Skeletal muscle tissue (tissue), 4 donors: ENCODE results near the gene ZFYVE9. TPM values are rescaled to one million over a fixed set of nuclear protein-coding genes. Genes with fewer than 3 reads are reported as not detected.

Source experiments
- H3K27ac ChIP-seq: one replicate; pipeline ENCODE4 v1.7.0; 2013; ENCODE audit warnings: mild to moderate bottlenecking, low read depth, low read length, inconsistent platforms
- H3K27me3 ChIP-seq, 3 donors: one replicate each; pipeline ENCODE4 v1.7.0; 2013; ENCODE audit warnings: low read length in 3 of 3; ENCODE audit not compliant: control insufficient read depth in 3 of 3, insufficient read depth in 3 of 3
- H3K36me3 ChIP-seq, 3 donors: one replicate each; pipeline ENCODE4 v1.7.0; 2013; ENCODE audit warnings: low read length in 3 of 3; ENCODE audit not compliant: control insufficient read depth in 3 of 3, insufficient read depth in 3 of 3
- H3K4me1 ChIP-seq, 3 donors: one replicate each; pipeline ENCODE4 v1.7.0; 2013; ENCODE audit warnings: low read length in 3 of 3, mild to moderate bottlenecking in 3 of 3; ENCODE audit not compliant: control insufficient read depth in 3 of 3, insufficient read depth in 3 of 3
- H3K4me3 ChIP-seq, 3 donors: one replicate each; pipeline ENCODE4 v1.7.0; 2013; ENCODE audit warnings: low read length in 3 of 3
- H3K9ac ChIP-seq, 3 donors: one replicate each; pipeline ENCODE4 v1.7.0; 2013; ENCODE audit warnings: low read length in 3 of 3, mild to moderate bottlenecking in 3 of 3, moderate library complexity in 2 of 3, low read depth in 1 of 3
- H3K9me3 ChIP-seq, 3 donors: one replicate each; pipeline ENCODE4 v1.7.0; 2013; ENCODE audit warnings: low read length in 3 of 3; ENCODE audit not compliant: control insufficient read depth in 3 of 3
- total RNA-seq: library from RNA; depleted of rRNA; stranded (reverse); fragments of >200 nt; gene quantifications from one replicate; pipeline ENCODE4 v1.2.3, GENCODE V29; 2014
- donor health status: Osteomylitis.

ZFYVE9 gene
- total RNA-seq, 1 donor from 2014 or later = 33.9 TPM

DNA sequence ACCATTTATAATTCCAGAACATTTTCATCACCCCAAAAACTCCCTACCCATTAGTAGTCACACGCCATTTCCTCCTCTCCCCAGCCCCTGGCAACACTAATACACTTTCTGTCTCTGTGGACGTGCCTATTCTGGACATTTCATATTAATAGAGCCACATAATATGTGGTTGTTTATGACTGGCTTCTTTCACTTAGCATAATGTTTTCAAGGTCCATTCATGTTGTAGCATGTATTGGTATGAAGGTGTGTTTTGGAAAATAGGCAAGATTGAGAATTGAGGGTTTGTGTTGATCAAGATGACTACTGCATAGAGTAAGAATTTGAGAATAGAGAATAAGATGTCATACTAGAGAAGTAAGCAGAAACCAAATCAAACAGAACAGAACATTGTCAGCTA, 67.5 kb downstream of the ZFYVE9 start:
- Histone ChIP-seq H3K9ac (no peak overlapping the region), H3K27ac (no peak overlapping the region), H3K36me3 (no peaks in the 10 kb centered on the region), H3K4me1 (peaks cover 0 to 4% (median 3%) of the 10 kb centered on the region in 3 donors), H3K27me3 (no peaks in the 10 kb centered on the region), H3K4me3 (no peak overlapping the region), H3K9me3 (no peaks in the 10 kb centered on the region)

DNA sequence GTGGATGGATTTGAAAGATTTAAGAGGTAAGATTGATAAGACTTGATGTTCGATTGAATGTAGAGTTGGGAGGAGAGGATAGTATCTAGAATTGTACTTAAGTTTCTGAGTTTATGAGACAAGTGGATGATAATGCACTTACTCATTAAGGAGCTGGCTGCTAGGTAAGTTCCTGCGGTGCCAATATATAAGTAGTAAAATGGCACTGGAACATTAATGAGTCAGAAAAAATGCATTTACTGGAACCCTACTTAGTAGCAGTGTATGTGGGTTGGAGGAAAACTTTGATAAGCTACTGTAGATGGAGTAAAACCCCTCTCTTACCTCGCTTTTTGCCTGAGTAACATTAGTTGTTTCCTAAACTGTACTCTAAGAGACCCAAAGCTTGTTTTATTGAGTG, 68.2 kb downstream of the ZFYVE9 start:
- H3K9me3 ChIP-seq = no peaks in the 10 kb centered on the region
- H3K4me3 ChIP-seq = no peak overlapping the region
- no peaks in the 10 kb centered on the region for H3K27me3 ChIP-seq
- no peak overlapping the region for H3K27ac ChIP-seq
- H3K4me1 ChIP-seq = no peaks in the 10 kb centered on the region
- no peak overlapping the region for H3K9ac ChIP-seq
- H3K36me3 ChIP-seq = no peaks in the 10 kb centered on the region

DNA sequence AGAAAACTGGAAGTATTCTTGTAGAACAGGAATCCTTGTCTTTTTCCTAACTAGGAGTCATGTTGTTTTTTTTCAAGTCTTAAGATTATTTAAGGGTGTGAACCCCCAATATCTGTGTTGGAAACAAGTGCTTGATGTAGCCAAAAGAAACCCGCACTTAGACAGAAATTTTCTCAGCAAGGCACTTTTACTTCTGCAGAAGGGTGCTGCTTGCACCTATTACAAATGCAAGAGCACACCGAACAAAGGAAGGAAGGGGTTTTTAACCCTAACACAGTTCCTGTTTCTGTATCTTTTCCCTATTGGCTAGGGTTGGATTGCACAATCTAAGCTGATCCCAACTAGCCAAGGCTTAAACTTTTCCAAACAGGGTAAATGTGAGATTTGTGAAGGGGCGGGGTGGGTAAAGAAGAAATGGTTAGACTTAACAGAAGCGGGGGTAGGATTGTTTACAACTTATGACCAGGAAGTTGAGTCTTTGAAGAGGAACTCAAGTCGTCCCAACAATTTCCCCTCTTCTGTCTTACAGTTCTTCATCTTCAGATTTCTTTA, 75.1 kb downstream of the ZFYVE9 start:
- Histone ChIP-seq H3K4me1 (no peaks in the 10 kb centered on the region), H3K36me3 (peaks cover 0 to 14% (median 0%) of the 10 kb centered on the region in 3 donors), H3K9me3 (peaks cover 0 to 2% (median 0%) of the 10 kb centered on the region in 3 donors), H3K9ac (no peak overlapping the region), H3K4me3 (no peak overlapping the region), H3K27me3 (no peaks in the 10 kb centered on the region), H3K27ac (no peak overlapping the region)

DNA sequence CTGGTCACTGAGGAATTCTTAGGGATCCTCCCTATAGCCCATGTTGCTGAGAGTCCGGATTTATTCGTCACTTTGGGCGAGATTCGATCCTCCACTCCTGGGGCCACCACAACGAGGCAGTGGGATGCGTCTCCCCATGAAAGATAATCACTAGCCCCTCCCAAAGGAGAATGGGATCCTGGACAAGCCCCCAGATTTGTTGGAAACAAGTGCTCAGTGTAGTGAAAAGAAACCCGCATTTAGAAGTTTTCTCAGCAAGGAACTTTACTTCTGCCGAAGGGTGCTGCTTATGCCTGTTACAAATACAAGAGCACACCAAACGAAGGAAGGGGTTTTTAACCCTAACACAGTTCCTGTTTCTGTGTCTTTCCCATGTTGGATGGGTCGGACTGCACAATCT, 83.3 kb downstream of the ZFYVE9 start:
- H3K4me3 ChIP-seq = no peak overlapping the region
- peaks cover 0 to 4% (median 0%) of the 10 kb centered on the region in 3 donors for H3K36me3 ChIP-seq
- no peak overlapping the region for H3K27ac ChIP-seq
- H3K9me3 ChIP-seq = peaks cover 0 to 9% (median 6%) of the 10 kb centered on the region in 3 donors
- H3K27me3 ChIP-seq = no peaks in the 10 kb centered on the region
- no peak overlapping the region for H3K9ac ChIP-seq
- H3K4me1 ChIP-seq = peaks cover under 1 to 2% (median 1%) of the 10 kb centered on the region in 3 donors

DNA sequence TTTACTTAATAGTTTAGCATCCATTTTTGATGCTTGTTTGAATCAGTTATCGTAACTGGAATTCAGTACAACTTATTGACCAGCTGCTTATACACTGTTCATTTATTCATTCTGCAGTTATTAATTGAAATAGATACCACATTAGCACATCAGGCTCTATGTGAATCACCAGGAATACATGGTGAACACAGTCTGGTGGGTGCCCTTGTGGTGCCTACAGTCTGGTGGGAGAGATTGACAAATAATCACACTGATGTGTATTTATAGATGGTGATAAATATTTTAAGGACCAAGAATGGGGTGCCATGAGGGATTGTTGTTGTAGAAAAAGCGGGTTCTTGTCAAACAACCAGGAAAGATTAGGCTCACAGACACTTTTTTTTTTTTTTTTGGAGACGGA, 87.6 kb downstream of the ZFYVE9 start:
- peaks cover 4 to 9% (median 5%) of the 10 kb centered on the region in 3 donors for H3K4me1 ChIP-seq

DNA sequence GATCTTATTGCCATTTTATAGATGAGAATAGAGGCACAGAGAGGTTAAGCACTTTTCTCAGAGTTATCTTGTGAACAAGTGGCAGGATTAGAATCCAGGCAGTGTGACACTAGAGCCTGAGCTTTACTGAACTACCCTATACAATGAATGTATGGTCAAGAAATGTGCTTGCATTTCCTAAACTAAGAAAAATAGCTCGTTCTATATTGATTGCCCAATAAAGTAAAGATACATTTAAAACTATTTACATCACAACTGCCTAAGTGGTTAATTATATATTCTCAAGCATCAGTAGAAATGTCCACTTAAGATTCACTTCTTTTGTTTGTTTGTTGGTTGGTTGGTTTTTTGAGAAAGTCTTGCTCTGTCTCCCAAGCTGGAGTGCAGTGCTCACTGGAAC, 91.6 kb downstream of the ZFYVE9 start:
- Histone ChIP-seq H3K4me1 (peaks cover 4 to 9% (median 5%) of the 10 kb centered on the region in 3 donors), H3K4me3 (no peak overlapping the region), H3K9me3 (no peaks in the 10 kb centered on the region), H3K27ac (no peak overlapping the region), H3K9ac (no peak overlapping the region), H3K27me3 (no peaks in the 10 kb centered on the region), H3K36me3 (peaks cover 0 to 8% (median 0%) of the 10 kb centered on the region in 3 donors)

More for the DNA sequence above, 87.6 kb downstream of the ZFYVE9 start:
- Histone ChIP-seq H3K36me3 (peaks cover 0 to 7% (median 0%) of the 10 kb centered on the region in 3 donors), H3K4me3 (no peak overlapping the region), H3K9ac (no peak overlapping the region), H3K27me3 (no peaks in the 10 kb centered on the region), H3K9me3 (peaks cover 0 to 6% (median 4%) of the 10 kb centered on the region in 3 donors), H3K27ac (no peak overlapping the region)

DNA sequence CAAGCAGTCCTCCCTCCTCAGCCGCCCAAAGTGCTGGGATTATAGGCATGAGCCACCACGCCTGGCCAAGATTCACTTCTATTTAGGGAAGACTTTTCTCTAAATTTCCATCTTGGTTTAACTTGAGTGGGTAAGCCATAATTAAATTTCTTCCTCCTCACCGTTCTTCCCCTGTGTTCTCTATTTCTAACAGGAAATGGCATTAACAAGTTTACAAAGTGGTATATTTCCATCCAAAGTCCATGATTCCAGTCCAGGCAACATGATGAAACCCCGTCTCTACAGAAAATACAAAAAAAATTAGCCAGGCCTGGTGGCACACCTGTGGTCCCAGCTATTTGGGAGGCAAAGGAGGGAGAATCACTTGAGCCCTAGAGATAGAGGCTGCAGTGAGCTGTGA, 92.1 kb downstream of the ZFYVE9 start:
- H3K4me3 ChIP-seq = no peak overlapping the region
- no peaks in the 10 kb centered on the region for H3K27me3 ChIP-seq
- no peak overlapping the region for H3K9ac ChIP-seq
- H3K27ac ChIP-seq = no peak overlapping the region
- peaks cover 4 to 9% (median 5%) of the 10 kb centered on the region in 3 donors for H3K4me1 ChIP-seq
- no peaks in the 10 kb centered on the region for H3K9me3 ChIP-seq
- peaks cover 0 to 8% (median 0%) of the 10 kb centered on the region in 3 donors for H3K36me3 ChIP-seq

DNA sequence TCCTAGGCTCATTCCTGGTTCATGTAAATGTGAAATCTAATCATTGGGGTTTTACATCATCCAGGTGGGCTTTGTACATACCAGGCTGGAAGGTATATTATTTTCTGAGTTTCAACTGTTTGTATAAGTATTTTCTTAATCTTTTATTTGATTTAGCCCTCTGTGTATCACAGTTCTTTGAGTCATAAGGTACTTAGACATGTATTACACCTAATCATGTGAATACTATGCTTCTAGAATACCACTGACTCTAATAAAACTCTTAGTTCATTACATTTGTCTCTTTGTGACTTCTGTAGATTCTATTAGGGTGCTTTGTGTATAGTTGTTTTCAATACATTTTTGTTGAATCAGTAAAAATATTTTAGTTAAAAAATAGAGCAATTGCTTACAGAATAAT, 92.8 kb downstream of the ZFYVE9 start:
- Histone ChIP-seq H3K4me1 (peaks cover 4 to 9% (median 5%) of the 10 kb centered on the region in 3 donors), H3K36me3 (peaks cover 0 to 8% (median 0%) of the 10 kb centered on the region in 3 donors), H3K27me3 (no peaks in the 10 kb centered on the region), H3K9me3 (no peaks in the 10 kb centered on the region), H3K9ac (no peak overlapping the region), H3K27ac (no peak overlapping the region), H3K4me3 (no peak overlapping the region)

DNA sequence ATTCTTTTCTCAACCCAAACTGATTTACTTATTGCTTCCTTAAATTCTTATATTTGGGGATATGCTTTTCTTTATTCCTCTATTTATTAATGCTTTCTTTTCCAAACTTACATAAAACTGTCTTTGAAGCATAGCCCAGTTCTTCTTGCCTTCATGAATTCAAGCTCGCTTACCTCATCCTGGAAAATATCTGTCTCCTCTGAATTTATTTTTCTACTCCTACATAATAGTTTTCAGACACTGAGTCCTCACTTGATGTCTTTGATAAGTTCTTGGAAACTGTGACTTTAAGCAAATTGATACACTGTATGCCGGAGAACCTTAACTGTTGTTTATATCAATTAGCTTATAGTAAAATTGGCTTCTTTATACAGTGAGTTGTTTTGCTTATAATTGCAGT, 93.8 kb downstream of the ZFYVE9 start:
- Histone ChIP-seq H3K27me3 (no peaks in the 10 kb centered on the region), H3K27ac (no peak overlapping the region), H3K4me3 (no peak overlapping the region)

DNA sequence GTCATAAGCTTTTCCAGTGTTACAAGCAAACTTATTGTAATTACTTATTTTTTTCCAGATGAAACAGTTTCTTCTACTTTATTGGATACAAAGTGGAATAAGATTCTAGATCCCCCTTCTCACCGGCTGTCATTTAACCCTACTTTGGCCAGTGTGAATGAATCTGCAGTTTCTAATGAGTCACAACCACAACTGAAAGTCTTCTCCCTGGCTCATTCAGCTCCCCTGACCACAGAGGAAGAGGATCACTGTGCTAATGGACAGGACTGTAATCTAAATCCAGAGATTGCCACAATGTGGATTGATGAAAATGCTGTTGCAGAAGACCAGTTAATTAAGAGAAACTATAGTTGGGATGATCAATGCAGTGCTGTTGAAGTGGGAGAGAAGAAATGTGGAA, 95.5 kb downstream of the ZFYVE9 start:
- no peak overlapping the region for H3K9ac ChIP-seq
- H3K9me3 ChIP-seq = no peaks in the 10 kb centered on the region
- H3K27me3 ChIP-seq = no peaks in the 10 kb centered on the region
- no peak overlapping the region for H3K27ac ChIP-seq
- H3K36me3 ChIP-seq = peaks cover 0 to 8% (median 0%) of the 10 kb centered on the region in 3 donors
- no peaks in the 10 kb centered on the region for H3K4me1 ChIP-seq
- H3K4me3 ChIP-seq = no peak overlapping the region

More for the DNA sequence above, 93.8 kb downstream of the ZFYVE9 start:
- no peaks in the 10 kb centered on the region for H3K9me3 ChIP-seq
- H3K4me1 ChIP-seq = peaks cover 0 to 2% (median 0%) of the 10 kb centered on the region in 3 donors
- H3K9ac ChIP-seq = no peak overlapping the region
- H3K36me3 ChIP-seq = peaks cover 0 to 8% (median 0%) of the 10 kb centered on the region in 3 donors
